Loucy (cell line): ENCODE results near the gene CCL7.

Experiments
- H2AFZ ChIP-seq: fragments of 200-600 bp; sonication (generic); 2 replicates; pipeline ENCODE4 v1.6.0; 2016; ENCODE audit warnings: antibody characterized with exemption, mild to moderate bottlenecking, low read length, moderate library complexity
- H3F3A ChIP-seq: fragments of 200-600 bp; 2 replicates; pipeline ENCODE4 v1.6.0; 2016; ENCODE audit warnings: antibody characterized with exemption, low read depth, mild to moderate bottlenecking
- H3K27me3 ChIP-seq: fragments of 200-600 bp; sonication (generic); 2 replicates; pipeline ENCODE4 v1.6.1; 2014; ENCODE audit warnings: low read length, mild to moderate bottlenecking; ENCODE audit not compliant: insufficient read depth, poor library complexity, severe bottlenecking
- H3K36me3 ChIP-seq: fragments of 200-600 bp; sonication (generic); 2 replicates; pipeline ENCODE4 v1.6.1; 2016; ENCODE audit warnings: low read length; ENCODE audit not compliant: insufficient read depth
- H3K4me1 ChIP-seq: fragments of 200-600 bp; sonication (generic); 2 replicates; pipeline ENCODE4 v1.5.1; 2014; ENCODE audit warnings: low read length, mild to moderate bottlenecking; ENCODE audit not compliant: insufficient read depth, poor library complexity, severe bottlenecking
- H3K4me2 ChIP-seq: fragments of 200-600 bp; sonication (generic); 2 replicates; pipeline ENCODE4 v1.6.0; 2014; ENCODE audit warnings: antibody characterized with exemption, low read length, low read depth, mild to moderate bottlenecking; ENCODE audit not compliant: poor library complexity, severe bottlenecking
- H3K4me3 ChIP-seq: fragments of 200-600 bp; sonication (generic); 2 replicates; pipeline ENCODE4 v1.5.1; 2014; ENCODE audit warnings: low read length, mild to moderate bottlenecking, mixed read lengths; ENCODE audit not compliant: poor library complexity, severe bottlenecking
- H3K79me2 ChIP-seq: fragments of 200-600 bp; sonication (generic); 2 replicates; pipeline ENCODE4 v1.6.1; 2014; ENCODE audit warnings: low read length; ENCODE audit not compliant: insufficient read depth
- H3K9ac ChIP-seq: fragments of 200-600 bp; sonication (generic); 2 replicates; pipeline ENCODE4 v1.6.0; 2014; ENCODE audit warnings: mild to moderate bottlenecking, low read depth, low read length, moderate library complexity; ENCODE audit not compliant: poor library complexity, severe bottlenecking
- H3K9me2 ChIP-seq: fragments of 200-600 bp; sonication (generic); replicated peaks from 2 replicates; pipeline ENCODE4 v1.6.1; 2016; ENCODE audit warnings: low read depth, low read length, mixed read lengths
- H3K9me3 ChIP-seq: fragments of 200-600 bp; sonication (generic); 2 replicates; pipeline ENCODE4 v1.6.1; 2014; ENCODE audit warnings: mild to moderate bottlenecking, antibody characterized with exemption, low read length, low read depth; ENCODE audit not compliant: insufficient read depth
- H4K20me1 ChIP-seq: fragments of 200-600 bp; sonication (generic); 2 replicates; pipeline ENCODE4 v1.6.0; 2014; ENCODE audit warnings: antibody characterized with exemption, low read length, mild to moderate bottlenecking; ENCODE audit not compliant: insufficient read depth, poor library complexity, severe bottlenecking
- EZH2phosphoT487 ChIP-seq: fragments of 200-600 bp; IDR thresholded peaks from 2 replicates; pipeline ENCODE4 v1.6.1; 2018; ENCODE audit warnings: antibody characterized with exemption, mild to moderate bottlenecking, moderate library complexity, borderline replicate concordance
- TF ChIP-seq, protein P1 (sequence below): fragments of 200-600 bp; sonication (generic); conservative IDR thresholded peaks from 2 replicates; pipeline ENCODE4 v1.5.1; 2014; ENCODE audit warnings: mild to moderate bottlenecking, antibody characterized with exemption, low read length

The CCL7 gene

GRCh38 chr17:34254146-34254545 lies 15.9 kb upstream of the CCL7 start:
- Histone ChIP-seq H3K27me3 (no peaks in the 10 kb centered on the region), H3K79me2 (no peaks in the 10 kb centered on the region), H4K20me1 (no peaks in the 10 kb centered on the region), H3K4me2 (no peak overlapping the region), H3K9me2 (no peaks in the 10 kb centered on the region), H3K4me3 (no peak overlapping the region), H3K4me1 (no peaks in the 10 kb centered on the region), H2AFZ (no peak overlapping the region), H3K36me3 (no peaks in the 10 kb centered on the region), H3K9me3 (no peaks in the 10 kb centered on the region), H3F3A (no peaks in the 10 kb centered on the region), H3K9ac (no peak overlapping the region)
- no peak for TF ChIP-seq EZH2phosphoT487
- TF ChIP-seq, protein P1, sequence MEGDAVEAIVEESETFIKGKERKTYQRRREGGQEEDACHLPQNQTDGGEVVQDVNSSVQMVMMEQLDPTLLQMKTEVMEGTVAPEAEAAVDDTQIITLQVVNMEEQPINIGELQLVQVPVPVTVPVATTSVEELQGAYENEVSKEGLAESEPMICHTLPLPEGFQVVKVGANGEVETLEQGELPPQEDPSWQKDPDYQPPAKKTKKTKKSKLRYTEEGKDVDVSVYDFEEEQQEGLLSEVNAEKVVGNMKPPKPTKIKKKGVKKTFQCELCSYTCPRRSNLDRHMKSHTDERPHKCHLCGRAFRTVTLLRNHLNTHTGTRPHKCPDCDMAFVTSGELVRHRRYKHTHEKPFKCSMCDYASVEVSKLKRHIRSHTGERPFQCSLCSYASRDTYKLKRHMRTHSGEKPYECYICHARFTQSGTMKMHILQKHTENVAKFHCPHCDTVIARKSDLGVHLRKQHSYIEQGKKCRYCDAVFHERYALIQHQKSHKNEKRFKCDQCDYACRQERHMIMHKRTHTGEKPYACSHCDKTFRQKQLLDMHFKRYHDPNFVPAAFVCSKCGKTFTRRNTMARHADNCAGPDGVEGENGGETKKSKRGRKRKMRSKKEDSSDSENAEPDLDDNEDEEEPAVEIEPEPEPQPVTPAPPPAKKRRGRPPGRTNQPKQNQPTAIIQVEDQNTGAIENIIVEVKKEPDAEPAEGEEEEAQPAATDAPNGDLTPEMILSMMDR: no peak

GRCh38 chr17:34254651-34255380 lies 15.2 kb upstream of the CCL7 start, which contains the start of gene CCL2:
Gene CCL2, plus strand, starts transcription at chr17:34255285. Its CDS starts 65 bp downstream, at chr17:34255350.
- no peaks in the 10 kb centered on the region for H4K20me1 ChIP-seq
- H3K9ac ChIP-seq: no peak within 1 kb of the TSS
- H2AFZ ChIP-seq: peak within 1 kb of the TSS; percentile 15; the same call in 1 of the 2 replicates
- H3K4me3 ChIP-seq: no peak within 1 kb of the TSS
- peak within 1 kb of the TSS; percentile 32 for H3K4me2 ChIP-seq
- no peaks in the 10 kb centered on the region for H3F3A ChIP-seq
- TF ChIP-seq EZH2phosphoT487: no peak
- no peaks in the 10 kb centered on the region for H3K79me2 ChIP-seq
- H3K9me2 ChIP-seq: no peaks in the 10 kb centered on the region
- H3K27me3 ChIP-seq: no peaks in the 10 kb centered on the region
- no peaks in the 10 kb centered on the region for H3K4me1 ChIP-seq
- H3K36me3 ChIP-seq: no peaks in the 10 kb centered on the region
- no peaks in the 10 kb centered on the region for H3K9me3 ChIP-seq

- H3K4me1 ChIP-seq: no peaks in the 10 kb centered on the region
- H3K9me2 ChIP-seq: no peaks in the 10 kb centered on the region
- no peaks in the 10 kb centered on the region for H3K79me2 ChIP-seq
- H3K27me3 ChIP-seq: no peaks in the 10 kb centered on the region
- H3K36me3 ChIP-seq: no peaks in the 10 kb centered on the region
- H3K4me2 ChIP-seq: peak overlapping the region; percentile 32
- no peaks in the 10 kb centered on the region for H3F3A ChIP-seq
- no peak overlapping the region for H3K4me3 ChIP-seq
- H3K9ac ChIP-seq: no peak overlapping the region
- H2AFZ ChIP-seq: peak overlapping the region; percentile 15; the same call in 1 of the 2 replicates
- no peaks in the 10 kb centered on the region for H3K9me3 ChIP-seq
- H4K20me1 ChIP-seq: no peaks in the 10 kb centered on the region
- TF ChIP-seq, protein P1: no peak
- TF ChIP-seq EZH2phosphoT487: no peak
Observed at GRCh38 chr17:34255381-34255732, 14.7 kb upstream of the CCL7 start.

- TF ChIP-seq, protein P1: no peak
- no peak overlapping the region for H2AFZ ChIP-seq
- no peaks in the 10 kb centered on the region for H3K9me2 ChIP-seq
- no peak overlapping the region for H3K9ac ChIP-seq
- no peaks in the 10 kb centered on the region for H3K4me1 ChIP-seq
- H3K9me3 ChIP-seq: no peaks in the 10 kb centered on the region
- H3K4me2 ChIP-seq: no peak overlapping the region
- H3F3A ChIP-seq: no peaks in the 10 kb centered on the region
- no peak overlapping the region for H3K4me3 ChIP-seq
- no peaks in the 10 kb centered on the region for H3K36me3 ChIP-seq
- H4K20me1 ChIP-seq: no peaks in the 10 kb centered on the region
- H3K79me2 ChIP-seq: no peaks in the 10 kb centered on the region
- H3K27me3 ChIP-seq: no peaks in the 10 kb centered on the region
Observed at GRCh38 chr17:34255841-34256240, 14.2 kb upstream of the CCL7 start.
